ENCODE results near the gene TUBB2B.
"Not testable (repeated sequence)": the region's sequence is repeated elsewhere in the genome, so short reads cannot be mapped to it uniquely, and the experiment has no call there.

The TUBB2B gene

GRCh38 chr6:3204921-3205320 lies 22.5 kb downstream of the TUBB2B start:
- no peak for TF ChIP-seq CTCF (IDR thresholded peaks at IDR 0.05; ENCODE audit: low read depth, low read length)
- no peak for DNase-seq (ENCODE audit: low read depth in 2 of 2)
- no peak overlapping the region for H3K4me3 ChIP-seq (replicated peaks in 1 of 2; ENCODE audit: low read depth in 2 of 2, low read length in 2 of 2)

- no peak for TF ChIP-seq CTCF (IDR thresholded peaks at IDR 0.05; ENCODE audit: low read depth, low read length)
- DNase-seq (ENCODE audit: low read depth in 2 of 2), result peak; percentile 47 to 64
- H3K4me3 ChIP-seq (replicated peaks in 1 of 2; ENCODE audit: low read depth in 2 of 2, low read length in 2 of 2), result no peak overlapping the region
Observed at GRCh38 chr6:3202999-3203696, 24.3 kb downstream of the TUBB2B start.

- H3K4me3 ChIP-seq (replicated peaks in 1 of 2; ENCODE audit: low read depth in 2 of 2, low read length in 2 of 2), result no peak overlapping the region
- no peak for DNase-seq (ENCODE audit: low read depth in 2 of 2)
- TF ChIP-seq CTCF (IDR thresholded peaks at IDR 0.05; ENCODE audit: low read depth, low read length), result no peak
Observed at GRCh38 chr6:3201388-3201787, 26.1 kb downstream of the TUBB2B start.

GRCh38 chr6:3200682-3201081 lies 26.8 kb downstream of the TUBB2B start:
- no peak overlapping the region for H3K4me3 ChIP-seq (replicated peaks in 1 of 2; ENCODE audit: low read depth in 2 of 2, low read length in 2 of 2)
- TF ChIP-seq CTCF (IDR thresholded peaks at IDR 0.05; ENCODE audit: low read depth, low read length), result no peak
- no peak for DNase-seq (ENCODE audit: low read depth in 2 of 2)

- H3K4me3 ChIP-seq (replicated peaks in 1 of 2; ENCODE audit: low read depth in 2 of 2, low read length in 2 of 2), result no peak overlapping the region
- no peak for DNase-seq (ENCODE audit: low read depth in 2 of 2)
- no peak for TF ChIP-seq CTCF (IDR thresholded peaks at IDR 0.05; ENCODE audit: low read depth, low read length)
Observed at GRCh38 chr6:3199382-3199781, 28.1 kb downstream of the TUBB2B start.

GRCh38 chr6:3197734-3198133 lies 29.7 kb downstream of the TUBB2B start:
- not testable (repeated sequence) for H3K4me3 ChIP-seq (replicated peaks in 1 of 2; ENCODE audit: low read depth in 2 of 2, low read length in 2 of 2); DNase-seq (ENCODE audit: low read depth in 2 of 2)

- no peak overlapping the region for H3K4me3 ChIP-seq (replicated peaks in 1 of 2; ENCODE audit: low read depth in 2 of 2, low read length in 2 of 2)
- no peak for DNase-seq (ENCODE audit: low read depth in 2 of 2)
- TF ChIP-seq CTCF (IDR thresholded peaks at IDR 0.05; ENCODE audit: low read depth, low read length), result no peak
Observed at GRCh38 chr6:3196770-3197169, 30.7 kb downstream of the TUBB2B start.
